ENCODE results near the gene TRIM40.
"Not testable (repeated sequence)": the region's sequence is repeated elsewhere in the genome, so short reads cannot be mapped to it uniquely, and the experiment has no call there.

Gene TRIM40

GRCh38 chr6:30163918-30164654, 28.1 kb downstream of the TRIM40 start:
- DNase-seq, result no peak

GRCh38 chr6:30164714-30165113, 28.8 kb downstream of the TRIM40 start:
- no peak for DNase-seq

GRCh38 chr6:30165238-30165637, 29.3 kb downstream of the TRIM40 start:
- not testable (repeated sequence) for DNase-seq

- DNase-seq, result no peak
These were observed 31.2 kb downstream of the TRIM40 start for GRCh38 chr6:30167101-30167500.

GRCh38 chr6:30168741-30169140, 32.8 kb downstream of the TRIM40 start:
- DNase-seq, result no peak

GRCh38 chr6:30169658-30170614, 34.0 kb downstream of the TRIM40 start:
- peak; percentile 57 for DNase-seq

GRCh38 chr6:30171677-30172471, 35.9 kb downstream of the TRIM40 start:
- DNase-seq, result no peak

GRCh38 chr6:30172681-30173080, 36.7 kb downstream of the TRIM40 start:
- DNase-seq, result no peak

DNA sequence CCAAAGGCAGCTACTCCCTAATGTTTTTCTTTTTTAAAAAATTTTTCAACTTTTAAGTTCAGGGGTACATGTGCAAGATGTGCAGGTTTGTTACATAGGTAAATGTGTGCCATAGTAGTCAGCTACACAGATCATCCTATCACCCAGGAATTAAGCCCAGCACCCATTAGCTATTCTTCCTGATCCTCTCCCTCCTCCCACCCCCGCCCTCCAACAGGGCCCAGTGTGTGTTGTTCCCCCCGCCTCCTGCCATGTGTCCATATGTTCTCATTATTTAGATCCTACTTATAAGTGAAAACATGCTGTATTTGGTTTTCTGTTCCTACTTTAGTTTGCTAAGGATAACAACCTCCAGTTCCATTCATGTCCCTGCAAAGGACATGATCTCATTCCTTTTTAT, 39.8 kb downstream of the TRIM40 start:
- no peak for DNase-seq

GRCh38 chr6:30178837-30179236, 42.9 kb downstream of the TRIM40 start:
- no peak for DNase-seq

GRCh38 chr6:30180145-30180544, 44.2 kb downstream of the TRIM40 start:
- no peak for DNase-seq

DNA sequence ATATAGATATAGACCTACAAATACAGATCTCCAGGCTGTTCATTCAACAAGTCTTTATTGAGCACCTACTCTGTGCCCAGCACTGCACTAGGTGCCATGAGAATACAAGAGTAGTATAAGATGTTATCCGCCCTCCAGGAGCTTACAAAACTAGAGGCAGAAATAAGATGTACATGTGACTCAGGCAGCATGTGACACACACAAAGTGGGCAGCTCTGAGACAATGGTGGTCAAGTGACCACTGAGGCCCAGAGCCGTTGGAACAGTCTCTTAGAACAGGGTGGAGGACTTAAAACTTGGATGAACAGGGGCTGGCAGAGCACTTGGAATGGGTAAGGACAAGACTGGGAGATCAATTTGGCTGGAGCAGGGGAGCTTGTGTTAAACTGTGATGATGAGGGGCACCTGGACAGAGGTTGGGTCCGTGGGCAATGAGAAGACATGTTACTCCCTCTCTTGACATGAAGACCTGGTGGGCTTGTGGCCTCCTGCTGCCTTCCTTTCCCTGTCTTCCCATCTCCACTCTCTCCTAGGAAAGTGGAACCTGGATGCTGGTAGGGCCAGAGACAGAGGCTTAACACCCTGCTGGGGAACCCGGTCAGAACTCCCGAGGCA, 48.6 kb downstream of the TRIM40 start:
- no peak for DNase-seq

DNA sequence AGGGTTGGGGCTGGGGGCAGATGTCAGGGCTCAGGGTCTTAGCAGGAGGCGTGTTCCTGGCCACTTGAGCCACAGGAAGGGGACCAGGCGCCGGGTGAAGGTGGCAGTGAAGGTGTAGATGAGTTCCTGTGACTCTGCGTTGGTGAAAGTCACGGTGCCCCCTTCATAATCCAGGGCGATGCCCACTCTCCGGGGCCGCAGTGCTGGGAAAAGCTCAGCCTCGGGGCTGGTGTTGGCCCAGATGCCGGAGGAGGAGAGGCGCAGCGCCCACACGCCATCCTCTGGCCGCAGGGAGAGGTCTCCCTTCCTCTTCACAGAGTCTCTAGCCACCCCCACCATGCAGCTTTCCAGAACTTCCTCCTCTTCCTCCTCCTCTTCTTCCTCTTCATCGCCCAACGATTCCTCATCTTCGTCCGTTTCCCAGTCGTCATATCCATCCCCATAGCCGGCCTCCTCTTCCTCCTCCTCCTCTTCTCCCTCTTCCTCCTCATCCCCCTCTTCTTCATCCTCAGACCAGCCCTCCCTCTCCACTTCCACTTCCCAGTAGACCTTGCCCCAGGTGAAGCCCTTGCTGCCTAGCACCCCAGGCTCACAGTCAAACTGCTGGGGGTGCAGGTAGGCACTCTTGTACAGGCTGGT, 50.0 kb downstream of the TRIM40 start:
- DNase-seq, result no peak

GRCh38 chr6:30188541-30188940, 52.6 kb downstream of the TRIM40 start:
- DNase-seq, result no peak

DNA sequence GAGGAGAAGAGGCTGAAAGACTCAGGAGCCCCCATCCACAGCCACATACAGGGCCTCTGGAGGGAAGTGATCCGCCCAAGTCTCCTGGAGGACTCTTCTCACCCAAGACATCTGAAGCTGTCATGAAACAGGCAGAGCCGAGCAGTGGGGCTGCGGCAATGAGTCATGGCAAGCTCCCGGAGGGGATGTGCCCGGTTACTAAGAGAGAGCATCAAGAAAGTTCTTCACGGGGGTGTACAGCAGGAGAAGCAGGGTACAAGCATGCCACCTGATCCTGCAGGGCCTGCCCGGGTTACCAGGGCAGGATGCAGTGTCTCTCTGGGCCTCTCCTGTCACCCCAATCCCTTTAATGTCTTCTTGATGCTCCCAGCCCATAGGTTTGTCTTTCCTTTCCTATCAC, 56.1 kb downstream of the TRIM40 start:
- DNase-seq, result no peak

- no peak for DNase-seq
These were observed 59.1 kb downstream of the TRIM40 start for GRCh38 chr6:30194797-30195690.

DNA sequence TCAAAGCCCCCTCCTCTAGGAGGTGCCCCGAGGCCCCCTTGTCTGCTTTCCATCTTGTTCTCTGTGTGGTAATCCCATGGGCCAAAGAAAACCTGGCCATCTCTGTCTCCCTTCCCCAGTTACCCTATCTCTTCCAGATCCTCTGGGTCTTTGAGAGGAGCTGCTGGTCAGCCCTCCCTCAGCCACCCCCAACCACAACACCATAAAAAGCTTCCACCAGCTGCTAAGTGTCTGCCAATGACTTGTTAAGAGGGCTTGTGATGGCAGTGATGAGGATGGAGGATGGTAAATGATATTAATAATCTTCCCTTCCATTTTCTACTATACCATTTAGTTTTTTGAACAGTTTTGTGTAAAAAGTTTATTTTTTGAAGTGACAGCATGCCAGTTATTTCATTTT, 60.0 kb downstream of the TRIM40 start:
- DNase-seq, result no peak

DNA sequence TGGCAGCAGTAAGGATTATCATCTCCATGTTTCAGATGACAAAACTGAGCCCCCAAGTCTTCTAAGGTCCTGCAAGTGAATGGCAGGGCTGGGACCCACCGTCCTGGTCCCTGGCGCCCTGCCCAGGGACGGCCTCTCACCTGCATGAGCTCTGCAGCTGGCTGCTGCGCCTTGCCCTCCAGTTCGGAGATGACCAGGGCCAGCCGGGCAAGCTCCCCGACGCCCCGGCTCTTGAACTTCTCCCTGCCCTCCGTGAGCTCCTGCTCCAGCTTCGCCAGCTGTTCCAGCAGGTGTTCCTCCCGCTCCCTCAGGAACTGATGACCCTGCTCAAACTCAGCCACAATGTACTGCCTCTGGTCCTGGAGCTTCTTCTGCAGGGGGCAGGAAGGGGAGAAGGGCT, 60.4 kb downstream of the TRIM40 start:
- DNase-seq, result no peak

All from fibroblast of skin of back (primary cell).